Measurements from ENCODE around the gene ATG101. TPM values are rescaled to one million over a fixed set of nuclear protein-coding genes. Genes with fewer than 3 reads are reported as not detected.
A peak's percentile ranks its signal among the peaks of the same experiment; 100 is the strongest.

The ATG101 gene
- total and polyA plus RNA-seq, 3 donors from 2014 or later, result 52.6 to 64.5 (median 64.5) TPM

- no peak for DNase-seq
- Histone ChIP-seq H3K4me3 (no peak overlapping the region), H3K27me3 (no peaks in the 10 kb centered on the region), H3K4me1 (peaks cover 38% of the 10 kb centered on the region), H3K9me3 (no peaks in the 10 kb centered on the region), H3K27ac (no peak overlapping the region), H3K36me3 (ENCODE audit: low read depth, missing control alignments) (no peaks in the 10 kb centered on the region)
- TF ChIP-seq POLR2A (IDR thresholded peaks at IDR 0.05) (no peak), CTCF (IDR thresholded peaks at IDR 0.05) (no peak)
- intact Hi-C loops (cut with DNase I; ENCODE audit: low total_unique reads), result no loop called here
- 80 to 91% methylated on average over 6 to 7 of the region's 7 CpGs for WGBS, 2 donors
These were observed 53.1 kb downstream of the ATG101 start for GRCh38 chr12:52122904-52123303.

GRCh38 chr12:52123487-52124186 is 53.9 kb downstream of the ATG101 start:
- Histone ChIP-seq H3K36me3 (ENCODE audit: low read depth, missing control alignments) (no peaks in the 10 kb centered on the region), H3K27ac (no peak overlapping the region), H3K9me3 (no peaks in the 10 kb centered on the region), H3K4me3 (no peak overlapping the region), H3K4me1 (peaks cover 38% of the 10 kb centered on the region), H3K27me3 (no peaks in the 10 kb centered on the region)
- intact Hi-C loops (cut with DNase I; ENCODE audit: low total_unique reads), result no loop called here
- no peak for TF ChIP-seq CTCF (IDR thresholded peaks at IDR 0.05)
- TF ChIP-seq POLR2A (IDR thresholded peaks at IDR 0.05), result no peak
- WGBS, 2 donors, result 77 to 81% methylated on average over 8 of the region's 8 CpGs
- DNase-seq, result no peak

- DNase-seq, result no peak
- Histone ChIP-seq H3K36me3 (ENCODE audit: low read depth, missing control alignments) (no peaks in the 10 kb centered on the region), H3K27me3 (no peaks in the 10 kb centered on the region), H3K27ac (peak overlapping the region; percentile 79 to 90), H3K4me1 (peaks cover 33% of the 10 kb centered on the region), H3K4me3 (no peak overlapping the region), H3K9me3 (no peaks in the 10 kb centered on the region)
- intact Hi-C loops (cut with DNase I; ENCODE audit: low total_unique reads), result no loop called here
- WGBS, 2 donors, result 89 to 92% methylated on average over 4 to 6 of the region's 6 CpGs
- no peak for TF ChIP-seq POLR2A (IDR thresholded peaks at IDR 0.05)
- TF ChIP-seq CTCF (IDR thresholded peaks at IDR 0.05), result no peak
These were observed 55.7 kb downstream of the ATG101 start for GRCh38 chr12:52125476-52125900.

GRCh38 chr12:52126050-52126604 is 56.3 kb downstream of the ATG101 start:
- H3K4me3 ChIP-seq, result no peak overlapping the region
- 45 to 57% methylated on average over 2 of the region's 2 CpGs for WGBS, 2 donors
- TF ChIP-seq POLR2A (IDR thresholded peaks at IDR 0.05) (no peak), CTCF (IDR thresholded peaks at IDR 0.05) (no peak)
- peaks cover 35% of the 10 kb centered on the region for H3K4me1 ChIP-seq
- no peaks in the 10 kb centered on the region for H3K9me3 ChIP-seq
- H3K27ac ChIP-seq, result peak overlapping the region; percentile 79 to 90
- H3K27me3 ChIP-seq, result no peaks in the 10 kb centered on the region
- intact Hi-C loops (cut with DNase I; ENCODE audit: low total_unique reads), result no loop called here
- no peaks in the 10 kb centered on the region for H3K36me3 ChIP-seq (ENCODE audit: low read depth, missing control alignments)
- no peak for DNase-seq

Other genes with a start within 250 kb of the ATG101 start
- 1 to 10 TPM; 1.7 to 2.1 TPM for gene FIGNL2, start 221.3 kb upstream of the ATG101 start, total RNA-seq
- 1.1 TPM for gene FIGNL2, start 221.3 kb upstream of the ATG101 start, polyA plus RNA-seq (ENCODE audit: insufficient read depth, low read depth, low replicate concordance)
- gene ANKRD33, start 181.9 kb upstream of the ATG101 start, total RNA-seq, result under 1 TPM in 1 of 2 donors, not detected in 1; 0.68 TPM
- gene ANKRD33, start 181.9 kb upstream of the ATG101 start, polyA plus RNA-seq (ENCODE audit: insufficient read depth, low read depth, low replicate concordance), result 0.25 TPM
- 1 to 10 TPM; 9.1 to 9.5 TPM for gene ACVRL1, start 162.5 kb upstream of the ATG101 start, total RNA-seq
- 9.9 TPM for gene ACVRL1, start 162.5 kb upstream of the ATG101 start, polyA plus RNA-seq (ENCODE audit: insufficient read depth, low read depth, low replicate concordance)
- gene ACVR1B, start 118.3 kb upstream of the ATG101 start, total RNA-seq, result 10 to 100 TPM; 36.8 to 44.6 TPM
- gene ACVR1B, start 118.3 kb upstream of the ATG101 start, polyA plus RNA-seq (ENCODE audit: insufficient read depth, low read depth, low replicate concordance), result 37.3 TPM
- 10 to 100 TPM in 1 of 2 donors, 1 to 10 TPM in 1; 8.9 to 10.4 TPM for gene TAMALIN, start 63.0 kb upstream of the ATG101 start, total RNA-seq
- gene TAMALIN, start 63.0 kb upstream of the ATG101 start, polyA plus RNA-seq (ENCODE audit: insufficient read depth, low read depth, low replicate concordance), result 7.7 TPM
- 10 to 100 TPM; 55.1 to 88.5 TPM for gene NR4A1, start 18.5 kb upstream of the ATG101 start, total RNA-seq
- 41.5 TPM for gene NR4A1, start 18.5 kb upstream of the ATG101 start, polyA plus RNA-seq (ENCODE audit: insufficient read depth, low read depth, low replicate concordance)
- 10 to 100 TPM; 15.6 to 21.7 TPM for gene SMIM41, start 9.7 kb downstream of the ATG101 start, total RNA-seq
- gene SMIM41, start 9.7 kb downstream of the ATG101 start, polyA plus RNA-seq (ENCODE audit: insufficient read depth, low read depth, low replicate concordance), result 2.6 TPM
- gene KRT80, start 122.0 kb downstream of the ATG101 start, total RNA-seq, result under 1 TPM; 0.50 to 0.94 TPM
- gene KRT80, start 122.0 kb downstream of the ATG101 start, polyA plus RNA-seq (ENCODE audit: insufficient read depth, low read depth, low replicate concordance), result 1.0 TPM
- gene KRT7, start 163.3 kb downstream of the ATG101 start, total RNA-seq, result 1 to 10 TPM; 3.3 to 6.9 TPM
- 19.3 TPM for gene KRT7, start 163.3 kb downstream of the ATG101 start, polyA plus RNA-seq (ENCODE audit: insufficient read depth, low read depth, low replicate concordance)
- gene KRT86, start 204.7 kb downstream of the ATG101 start, total RNA-seq, result 1 to 10 TPM; 2.3 to 3.2 TPM
- 4.0 TPM for gene KRT86, start 204.7 kb downstream of the ATG101 start, polyA plus RNA-seq (ENCODE audit: insufficient read depth, low read depth, low replicate concordance)
- gene KRT81, start 221.6 kb downstream of the ATG101 start, total RNA-seq, result under 1 TPM in 1 of 2 donors, not detected in 1; 0.74 TPM
- not detected for gene KRT81, start 221.6 kb downstream of the ATG101 start, polyA plus RNA-seq (ENCODE audit: insufficient read depth, low read depth, low replicate concordance)